NCI-H2107 treated with DMSO at 0.1 percent for 48 hours (cell line): Measurements from ENCODE around the gene CDK10.
"Not testable (repeated sequence)": the region's sequence is repeated elsewhere in the genome, so short reads cannot be mapped to it uniquely, and the experiment has no call there.

Experiments used
- DNase-seq: peaks from one replicate; lab custom pipeline; 2025; ENCODE audit not compliant: unreplicated experiment; lab: John Stamatoyannopoulos, UW

The CDK10 gene

DNA sequence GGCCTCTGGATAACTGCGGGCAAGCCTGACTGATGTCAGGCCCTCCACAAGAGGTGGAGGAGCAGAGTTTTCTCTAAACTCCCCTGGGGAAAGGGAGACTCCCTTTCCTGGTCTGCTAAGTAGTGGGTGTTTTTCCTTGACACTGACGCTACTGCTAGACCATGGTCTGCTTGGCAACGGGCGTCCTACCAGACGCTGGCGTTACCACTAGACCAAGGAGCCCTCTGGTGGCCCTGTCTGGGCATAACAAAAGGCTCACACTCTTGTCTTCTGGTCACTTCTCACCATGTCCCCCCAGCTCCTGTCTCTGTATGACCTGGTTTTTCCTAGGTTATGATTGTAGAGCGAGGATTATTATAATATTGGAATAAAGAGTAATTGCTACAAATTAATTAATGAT is 19.5 kb upstream of the CDK10 start:
- not testable (repeated sequence) for DNase-seq

DNA sequence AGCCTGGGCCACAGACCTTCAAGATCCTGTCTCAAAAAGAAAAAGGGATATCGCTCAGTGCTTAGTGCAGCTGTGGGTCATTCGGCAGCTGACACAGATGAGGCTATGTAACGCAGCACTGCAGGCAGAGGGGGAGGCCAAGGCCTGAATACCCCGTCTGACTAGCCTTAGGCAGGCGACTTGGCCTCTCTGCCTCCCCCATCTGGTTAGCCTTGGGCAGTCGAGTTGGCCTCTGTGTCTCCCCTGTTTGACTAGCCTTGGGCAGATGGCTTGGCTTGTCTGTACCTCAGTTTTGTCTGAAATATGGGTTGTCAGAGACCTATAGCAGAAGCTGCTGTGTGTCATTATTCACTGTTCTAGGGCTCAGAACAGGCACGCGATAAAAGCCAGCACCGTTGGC is 18.9 kb upstream of the CDK10 start:
- no peak for DNase-seq

DNA sequence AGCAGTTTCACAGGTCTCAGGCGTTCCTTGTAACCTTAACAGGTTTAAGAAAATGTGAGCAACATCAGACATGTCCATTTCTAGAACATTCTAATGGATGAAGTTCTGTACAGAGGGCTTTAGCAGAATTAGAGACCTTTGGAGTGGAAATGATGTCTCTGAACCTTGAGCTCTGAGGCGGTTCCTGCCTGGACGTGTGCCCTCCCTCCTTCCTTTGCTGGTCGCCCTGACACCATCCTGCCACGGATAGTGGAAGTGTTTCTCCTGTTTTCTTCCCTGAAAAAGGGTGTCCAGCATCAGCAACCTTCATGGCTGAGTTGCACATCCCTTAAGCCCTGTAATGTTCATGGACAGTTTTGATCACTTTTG is 17.7 kb upstream of the CDK10 start:
- DNase-seq, result no peak

DNA sequence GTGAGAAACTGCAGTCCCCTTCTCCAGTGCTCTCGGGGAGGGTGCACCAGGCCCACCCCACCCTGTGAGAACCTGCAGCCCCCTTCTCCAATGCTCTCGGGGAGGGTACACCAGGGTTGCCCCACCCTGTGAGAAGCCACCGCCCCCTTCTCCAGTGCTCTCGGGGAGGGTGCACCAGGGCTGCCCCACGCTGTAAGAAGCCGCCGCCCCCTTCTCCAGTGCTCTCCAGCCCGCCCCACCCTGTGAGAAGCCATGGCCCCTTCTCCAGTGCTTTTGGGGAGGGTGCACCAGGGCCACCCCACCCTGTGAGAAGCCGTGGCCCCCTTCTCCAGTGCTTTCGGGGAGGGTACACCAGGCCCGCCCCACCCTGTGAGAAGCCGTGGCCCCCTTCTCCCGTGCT is 16.7 kb upstream of the CDK10 start:
- no peak for DNase-seq

DNA sequence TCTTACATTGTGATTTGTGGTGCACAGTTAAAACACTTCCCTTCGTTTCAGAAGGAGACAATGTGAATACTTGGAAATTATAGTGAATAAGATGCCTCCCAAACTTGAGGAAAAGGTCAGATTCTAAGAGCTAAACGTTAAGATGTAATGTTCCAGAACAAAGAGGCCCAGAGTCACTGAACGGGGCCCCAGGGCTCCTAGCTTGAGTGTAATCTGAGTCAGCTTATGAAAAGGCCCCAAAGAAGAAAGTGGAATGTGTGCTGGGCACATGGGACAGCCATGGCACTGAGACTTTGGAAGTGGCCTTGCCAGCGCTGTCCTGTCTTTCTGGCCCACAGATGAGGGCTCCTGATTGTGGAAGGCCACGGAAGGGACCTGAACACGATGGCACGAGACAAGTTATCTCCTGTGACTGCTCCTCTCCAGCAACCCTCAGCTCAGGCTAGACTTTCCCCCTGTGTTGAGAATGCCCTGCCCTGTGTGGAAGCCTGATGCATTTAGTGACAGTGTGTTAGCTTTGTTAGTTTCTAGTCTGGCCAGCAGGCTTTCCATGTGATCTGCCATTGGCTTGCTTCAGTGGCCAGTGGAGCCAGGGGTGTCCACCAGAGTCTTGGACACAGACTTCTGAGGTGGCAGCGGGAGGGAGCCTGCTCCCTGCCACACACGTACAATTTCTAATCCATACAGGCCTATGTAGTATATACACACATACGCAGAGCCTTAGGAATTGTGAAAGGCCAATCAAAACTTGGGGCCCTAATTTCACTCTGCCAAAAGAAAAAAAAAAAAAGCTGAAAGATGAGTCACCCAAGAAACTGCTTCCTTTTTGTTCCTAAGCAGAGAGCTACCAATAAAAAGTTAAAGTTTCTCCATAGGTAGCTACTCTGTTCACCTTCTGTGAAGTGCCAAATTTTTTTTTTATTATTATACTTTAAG is 15.7 kb upstream of the CDK10 start:
- no peak for DNase-seq

DNA sequence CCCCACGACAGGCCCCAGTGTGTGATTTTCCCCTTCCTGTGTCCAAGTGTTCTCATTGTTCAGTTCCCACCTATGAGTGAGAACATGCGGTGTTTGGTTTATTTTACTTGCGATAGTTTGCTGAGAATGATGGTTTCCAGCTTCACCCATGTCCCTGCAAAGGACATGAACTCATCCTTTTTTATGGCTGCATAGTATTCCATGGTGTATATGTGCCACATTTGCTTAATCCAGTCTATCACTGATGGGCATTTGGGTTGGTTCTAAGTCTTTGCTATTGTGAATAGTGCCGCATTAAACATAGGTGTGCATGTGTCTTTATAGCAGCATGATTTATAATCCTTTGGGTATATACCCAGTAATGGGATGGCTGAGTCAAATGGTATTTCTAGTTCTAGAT is 14.9 kb upstream of the CDK10 start:
- not testable (repeated sequence) for DNase-seq

DNA sequence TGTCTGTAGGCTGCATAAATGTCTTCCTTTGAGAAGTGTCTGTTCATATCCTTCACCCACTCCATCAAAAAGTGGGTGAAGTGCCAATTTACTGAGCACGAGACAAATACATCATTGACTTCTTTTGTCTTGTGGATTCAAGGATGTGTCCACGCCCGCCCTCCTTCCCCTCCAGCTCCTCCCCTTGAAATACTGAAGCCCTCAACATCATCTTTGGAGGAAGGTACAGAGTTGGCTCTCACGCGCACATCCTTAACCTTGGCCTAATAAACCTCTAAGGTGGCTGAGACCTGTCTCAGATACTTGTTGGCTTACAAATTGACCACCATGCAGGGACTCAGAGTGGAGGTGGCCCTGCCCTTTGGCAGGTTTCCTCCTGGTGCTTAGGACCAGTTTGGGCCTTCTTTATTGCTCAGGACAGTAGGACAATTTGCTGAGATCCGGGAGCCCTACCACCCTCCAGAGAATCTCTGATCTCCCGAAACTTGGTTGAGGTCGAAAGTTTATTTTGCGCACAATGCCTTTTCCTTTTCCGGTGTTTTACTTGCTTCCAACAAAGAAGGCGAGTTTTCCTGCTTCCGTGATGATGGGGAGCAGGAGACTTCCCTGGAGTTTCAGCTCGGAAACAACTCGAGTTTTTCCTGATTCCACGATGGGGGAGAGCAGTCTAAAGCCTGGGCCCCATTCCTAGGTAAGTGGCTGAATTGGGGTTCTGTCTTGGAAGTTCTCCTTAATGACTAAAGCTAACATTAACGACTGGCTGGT is 14.1 kb upstream of the CDK10 start:
- no peak for DNase-seq

DNA sequence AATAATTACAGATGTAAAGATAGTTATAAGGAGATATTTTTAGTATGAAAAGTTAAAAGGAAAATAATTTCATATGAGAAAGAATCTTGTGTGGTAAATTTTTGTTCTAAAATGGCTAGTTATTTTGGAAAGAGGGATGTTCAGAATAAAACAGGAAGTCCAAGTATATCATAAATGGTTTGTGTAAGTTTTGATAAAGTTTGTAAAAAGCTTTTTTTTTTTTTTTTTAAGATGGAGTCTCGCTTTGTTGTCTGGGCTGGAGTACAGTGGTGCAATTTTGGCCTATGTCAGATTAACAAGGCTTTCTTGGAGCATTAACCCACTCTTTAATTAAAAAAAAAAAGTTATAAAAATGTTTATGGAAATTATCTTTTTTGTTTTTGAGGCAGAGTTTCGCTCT is 8.2 kb upstream of the CDK10 start:
- DNase-seq, result no peak

DNA sequence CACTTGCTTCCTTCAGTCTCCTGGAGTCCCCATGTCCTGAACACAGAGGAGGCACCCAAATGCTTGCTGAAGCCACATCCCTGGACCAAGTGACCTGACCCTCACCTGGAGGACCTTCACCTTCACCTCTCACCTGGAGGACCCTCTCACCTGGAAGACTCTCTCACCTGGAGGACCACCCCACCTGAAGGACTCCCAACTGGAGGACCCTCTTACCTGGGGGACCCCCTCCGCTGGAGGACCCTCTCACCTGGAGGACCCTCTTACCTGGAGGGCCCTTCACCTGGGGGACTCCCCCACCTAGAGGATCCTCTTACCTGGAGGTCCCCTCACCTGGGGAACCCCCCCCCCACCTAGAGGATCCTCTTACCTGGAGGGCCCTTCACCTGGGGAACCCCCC is 573 bp upstream of the CDK10 start:
- DNase-seq, result no peak

DNA sequence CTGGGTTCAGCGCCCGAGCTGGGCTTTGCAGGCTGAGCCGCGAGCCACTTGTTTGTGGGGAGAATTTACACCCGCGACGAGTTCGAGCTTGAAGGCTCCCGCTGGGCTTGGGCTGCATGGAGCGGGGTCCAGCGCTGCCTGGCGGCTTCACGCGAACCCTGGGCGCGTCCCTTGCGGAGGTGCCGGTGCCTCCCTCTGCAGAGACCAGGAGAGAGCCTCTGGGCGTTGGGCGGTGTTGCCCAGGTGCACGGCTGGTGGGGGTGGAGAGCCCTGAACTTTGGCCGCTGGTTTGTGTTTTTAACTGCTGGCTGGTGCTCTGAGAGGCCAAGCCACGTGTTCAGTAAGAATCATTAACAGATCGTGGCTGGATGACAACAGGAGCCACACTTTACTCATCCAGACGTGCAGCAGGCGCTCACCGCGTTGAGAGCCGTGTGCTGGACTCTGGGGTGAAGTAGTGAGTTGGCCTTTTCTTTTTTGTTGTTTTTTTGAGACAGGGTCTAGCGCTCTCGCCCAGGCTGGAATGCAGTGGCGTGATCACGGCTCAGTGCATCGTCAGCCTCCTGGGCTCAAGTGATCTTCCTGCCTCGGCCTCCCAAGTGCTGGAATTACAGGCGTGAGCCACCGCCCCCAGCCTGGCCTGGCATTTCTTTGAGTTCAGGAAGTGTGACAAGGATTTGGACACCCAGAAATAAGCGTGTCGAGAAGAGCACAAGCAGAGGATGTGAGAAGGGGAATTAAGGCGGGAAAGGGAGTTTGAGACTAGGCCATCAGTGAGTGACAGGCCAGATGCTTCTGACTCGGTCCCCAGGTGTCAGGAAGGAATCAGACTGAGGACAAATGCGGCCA is 827 bp downstream of the CDK10 start:
- peak; percentile 4 for DNase-seq

DNA sequence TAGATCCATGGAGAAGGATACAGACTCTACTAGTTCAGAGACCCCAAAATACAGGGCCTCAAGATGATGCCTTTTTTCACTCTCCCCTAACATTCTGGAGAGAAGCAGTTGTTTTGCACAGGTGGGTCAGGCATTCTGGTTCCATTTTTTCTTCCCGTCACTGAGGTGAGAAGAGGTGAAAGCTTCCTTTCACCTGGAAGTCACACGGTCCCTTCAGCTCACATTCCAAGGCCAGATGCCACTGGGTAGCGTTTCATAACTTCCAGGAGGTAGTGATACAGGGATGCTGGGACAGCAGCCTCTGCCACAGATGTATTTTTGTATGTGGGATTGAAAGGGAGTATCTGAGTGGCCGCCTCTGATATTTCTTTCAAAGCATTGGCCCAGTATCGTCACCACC is 1.9 kb downstream of the CDK10 start:
- no peak for DNase-seq

DNA sequence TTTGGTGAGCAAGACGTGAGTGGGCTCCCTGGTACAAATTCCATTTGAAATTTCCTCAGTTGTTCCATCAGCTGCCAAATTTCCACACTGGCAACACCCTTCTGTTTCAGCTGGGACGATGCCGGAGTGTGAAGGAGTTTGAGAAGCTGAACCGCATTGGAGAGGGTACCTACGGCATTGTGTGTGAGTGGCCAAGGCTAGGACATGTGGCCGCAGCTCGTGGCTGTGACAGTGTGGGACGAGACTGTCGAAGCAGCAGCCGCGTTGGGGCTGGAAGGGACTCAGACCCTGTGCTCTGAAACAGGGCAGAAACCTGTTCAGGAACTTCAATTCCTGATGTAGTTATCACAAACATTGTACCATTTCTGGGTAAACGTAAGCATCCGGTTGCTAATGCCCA is 2.7 kb downstream of the CDK10 start:
- no peak for DNase-seq

DNA sequence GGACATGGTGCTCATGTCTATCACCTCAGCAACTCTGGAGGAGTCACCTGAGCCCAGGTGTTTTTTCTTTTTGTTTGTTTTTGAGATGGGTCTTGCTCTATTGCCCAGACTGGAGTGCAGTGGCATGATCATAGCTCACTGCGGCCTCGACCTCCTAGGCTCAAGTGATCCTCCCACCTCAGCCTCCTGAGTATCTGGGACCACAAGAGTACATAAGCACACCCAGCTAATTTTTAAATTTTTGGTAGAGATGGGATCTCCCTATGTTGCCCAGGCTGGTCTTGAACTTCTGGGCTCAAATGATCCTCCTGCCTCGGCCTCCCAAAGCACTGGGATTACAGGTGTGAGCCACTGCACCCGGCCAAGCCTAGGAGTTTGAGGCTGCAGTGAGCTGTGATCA is 3.1 kb downstream of the CDK10 start:
- DNase-seq, result not testable (repeated sequence)

DNA sequence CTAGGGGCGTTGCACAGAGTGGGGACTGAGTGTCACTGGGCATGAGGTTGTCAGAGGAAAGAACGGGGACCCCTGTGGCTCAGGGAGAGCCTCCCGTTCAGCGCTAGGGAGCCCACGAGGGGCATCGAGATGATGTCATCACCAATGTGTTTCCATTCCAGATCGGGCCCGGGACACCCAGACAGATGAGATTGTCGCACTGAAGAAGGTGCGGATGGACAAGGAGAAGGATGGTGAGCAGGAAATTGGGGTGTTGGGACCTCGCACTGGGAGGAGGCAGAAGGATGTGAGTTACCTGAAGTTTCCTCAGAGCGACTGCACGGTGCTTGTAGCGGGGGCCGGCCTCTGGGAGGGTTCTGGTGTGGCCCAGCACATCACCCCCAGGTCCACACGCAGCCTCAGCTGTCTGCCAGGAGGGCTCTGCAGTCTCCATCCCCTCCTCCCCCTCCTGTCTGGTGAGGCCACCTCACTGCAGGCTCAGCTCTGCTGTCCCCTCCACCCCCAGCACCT is 4.0 kb downstream of the CDK10 start:
- DNase-seq, result no peak

DNA sequence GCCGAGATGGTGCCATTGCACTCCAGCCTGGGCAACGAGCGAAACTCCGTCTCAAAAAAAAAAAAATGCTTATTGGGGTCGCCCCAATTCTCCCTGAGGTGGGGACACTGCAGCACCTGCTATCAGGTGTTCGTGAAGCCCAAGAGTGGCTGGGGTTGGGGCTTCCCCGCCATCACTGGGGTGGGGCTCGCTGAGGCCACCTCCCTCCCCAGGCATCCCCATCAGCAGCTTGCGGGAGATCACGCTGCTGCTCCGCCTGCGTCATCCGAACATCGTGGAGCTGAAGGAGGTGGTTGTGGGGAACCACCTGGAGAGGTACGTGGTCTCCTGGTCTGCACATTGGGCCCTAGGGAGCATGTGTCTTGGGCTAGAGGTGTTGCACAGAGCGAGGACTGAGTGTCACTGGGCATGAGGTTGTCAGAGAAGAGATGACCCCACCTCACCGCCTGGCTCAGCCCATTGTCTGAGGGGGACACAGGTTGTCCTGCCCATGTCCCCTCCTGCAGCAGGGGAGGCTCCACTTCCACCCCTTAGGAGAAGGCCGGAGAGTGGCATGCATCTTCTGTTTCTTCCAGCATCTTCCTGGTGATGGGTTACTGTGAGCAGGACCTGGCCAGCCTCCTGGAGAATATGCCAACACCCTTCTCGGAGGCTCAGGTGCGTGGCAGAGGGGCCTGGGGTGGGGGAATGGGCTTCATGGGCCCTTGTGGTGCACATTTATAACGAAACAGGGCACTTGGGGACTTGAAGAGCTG is 4.9 kb downstream of the CDK10 start:
- DNase-seq, result no peak

DNA sequence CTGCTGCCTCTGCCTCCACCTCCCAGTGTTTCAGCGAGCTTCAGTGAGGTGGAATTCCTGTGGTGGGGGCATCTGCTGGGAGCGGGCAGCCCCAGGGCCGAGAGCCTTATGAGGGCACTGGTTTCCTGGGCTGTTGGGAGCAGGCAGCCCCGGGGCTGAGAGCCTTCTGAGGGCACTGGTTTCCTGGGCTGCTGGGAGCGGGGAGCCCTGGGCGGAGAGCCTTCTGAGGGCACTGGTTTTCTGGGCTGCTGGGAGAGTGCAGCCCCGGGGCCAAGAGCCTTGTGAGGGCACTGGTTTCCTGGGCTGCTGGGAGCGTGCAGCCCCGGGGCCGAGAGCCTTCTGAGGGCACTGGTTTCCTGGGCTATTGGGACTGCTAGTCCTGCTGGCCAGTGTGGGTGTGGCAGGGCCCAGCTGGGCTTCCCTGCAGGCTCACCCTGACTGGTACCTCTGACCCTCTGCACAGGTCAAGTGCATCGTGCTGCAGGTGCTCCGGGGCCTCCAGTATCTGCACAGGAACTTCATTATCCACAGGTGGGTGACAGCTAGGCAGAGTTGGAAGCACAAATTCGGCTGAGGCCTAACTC is 5.6 kb downstream of the CDK10 start:
- no peak for DNase-seq

DNA sequence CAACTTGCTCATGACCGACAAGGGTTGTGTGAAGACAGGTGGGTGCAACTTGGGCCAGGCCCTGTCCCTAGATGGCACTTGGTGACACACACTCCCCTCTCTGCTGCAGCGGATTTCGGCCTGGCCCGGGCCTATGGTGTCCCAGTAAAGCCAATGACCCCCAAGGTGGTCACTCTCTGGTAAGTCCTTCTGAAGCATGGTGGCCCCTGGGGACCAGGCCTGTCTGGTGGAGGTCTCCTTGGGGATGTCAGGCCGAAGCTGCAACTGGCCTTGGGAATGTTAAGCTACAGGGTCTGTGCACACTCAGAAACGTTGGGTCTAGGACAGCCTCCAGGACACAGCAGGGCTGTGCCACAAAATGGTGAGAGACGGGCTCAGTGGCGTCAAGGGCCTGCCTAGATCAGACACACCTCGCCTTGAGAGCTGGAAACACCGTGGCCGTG is 6.8 kb downstream of the CDK10 start:
- DNase-seq, result no peak

DNA sequence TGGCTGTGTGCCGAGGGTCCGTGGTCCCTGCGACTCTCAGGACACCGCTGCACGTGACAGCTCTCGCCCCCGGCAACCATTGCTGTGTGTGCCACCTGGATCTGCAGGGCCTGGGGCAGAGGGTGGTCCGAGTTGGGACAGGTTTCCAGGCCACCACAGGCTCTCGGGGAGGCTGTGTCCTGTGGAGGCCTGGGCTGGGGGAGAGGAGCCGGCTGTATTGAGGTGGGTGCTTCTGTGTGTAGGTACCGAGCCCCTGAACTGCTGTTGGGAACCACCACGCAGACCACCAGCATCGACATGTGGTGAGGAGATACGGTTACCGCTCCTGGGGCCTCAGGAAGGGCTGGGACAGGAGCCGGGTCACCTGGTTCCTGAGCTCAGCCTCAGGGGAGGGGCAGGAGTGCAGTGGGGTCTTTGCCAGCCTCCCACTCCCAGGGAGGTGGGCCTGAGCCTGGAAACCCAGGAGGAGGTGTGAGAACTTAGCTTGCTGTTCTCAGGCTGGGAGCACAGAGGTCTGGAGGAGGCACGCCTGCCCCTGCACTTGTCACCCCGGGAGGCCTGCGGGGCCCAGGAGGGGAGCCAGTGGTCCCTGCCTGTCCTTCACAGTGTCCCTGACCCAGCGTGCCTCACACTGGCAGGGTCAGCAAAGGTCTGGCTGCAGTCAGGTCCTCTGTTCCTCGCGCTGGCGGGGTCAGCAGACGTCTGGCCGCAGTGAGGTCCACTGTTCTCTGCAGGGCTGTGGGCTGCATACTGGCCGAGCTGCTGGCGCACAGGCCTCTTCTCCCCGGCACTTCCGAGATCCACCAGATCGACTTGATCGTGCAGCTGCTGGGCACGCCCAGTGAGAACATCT is 7.7 kb downstream of the CDK10 start:
- no peak for DNase-seq

DNA sequence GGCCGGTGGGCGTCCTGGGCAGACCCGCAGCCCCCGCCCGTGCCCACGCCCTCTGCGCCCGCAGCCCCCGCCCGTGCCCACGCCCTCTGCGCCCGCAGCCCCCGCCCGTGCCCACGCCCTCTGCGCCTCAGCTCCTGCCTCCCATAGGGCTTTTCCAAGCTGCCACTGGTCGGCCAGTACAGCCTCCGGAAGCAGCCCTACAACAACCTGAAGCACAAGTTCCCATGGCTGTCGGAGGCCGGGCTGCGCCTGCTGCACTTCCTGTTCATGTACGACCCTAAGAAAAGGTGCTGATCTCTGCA is 8.2 kb downstream of the CDK10 start:
- not testable (repeated sequence) for DNase-seq
